Measurements from ENCODE around the gene LSM3.

Gene LSM3

DNA sequence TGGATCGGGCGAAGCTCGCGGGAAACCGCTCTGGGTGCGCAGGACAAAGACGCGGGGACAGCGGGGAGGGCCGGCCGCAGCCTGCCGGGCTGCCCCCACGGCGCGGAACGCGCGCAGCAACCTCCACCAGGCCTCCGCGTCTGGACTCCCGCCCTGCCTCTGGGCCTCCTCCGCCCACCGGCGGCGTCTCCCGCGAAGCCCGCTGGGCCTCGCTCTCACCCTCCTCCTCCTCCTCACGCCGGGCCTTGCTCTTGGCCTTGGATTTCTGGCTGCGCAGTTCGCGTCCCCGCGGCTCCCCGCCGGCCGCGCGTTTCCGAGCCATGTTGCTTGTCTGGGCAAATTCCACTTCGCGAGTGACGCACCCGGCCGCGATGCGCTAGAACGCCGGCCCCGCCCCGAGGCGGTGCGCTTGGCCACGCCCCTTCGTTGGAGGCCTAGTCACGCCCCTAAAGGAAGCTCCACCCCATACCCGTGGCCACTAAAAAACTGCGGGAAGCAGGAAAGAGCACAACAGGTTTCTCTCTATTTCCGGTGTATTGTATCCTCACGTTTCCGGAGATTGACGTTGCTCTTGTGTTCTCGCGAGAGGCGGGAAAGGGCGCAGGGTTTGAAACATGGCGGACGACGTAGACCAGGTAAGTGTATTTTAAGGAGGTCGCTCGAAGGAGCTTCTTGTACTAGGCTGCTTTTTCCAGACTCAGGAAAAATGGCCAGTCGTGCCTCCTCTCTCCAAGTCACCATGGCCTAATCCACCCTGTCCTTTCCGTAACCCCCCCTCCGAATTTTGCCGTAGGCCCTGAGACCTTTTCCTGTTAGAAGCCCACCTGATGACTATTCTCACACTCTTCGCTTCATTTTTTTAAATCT lies at the start of gene LSM3, which contains the start of gene XPC:
TSS of gene LSM3 (plus strand) at position 571 of the 867 bp plus-strand sequence. CDS start at position 615, 44 bp downstream.
TSS of gene XPC (minus strand) at position 355 of the 867 bp plus-strand sequence. CDS start at position 322, 33 bp downstream.
- DNase-seq, result peak; percentile 98

DNA sequence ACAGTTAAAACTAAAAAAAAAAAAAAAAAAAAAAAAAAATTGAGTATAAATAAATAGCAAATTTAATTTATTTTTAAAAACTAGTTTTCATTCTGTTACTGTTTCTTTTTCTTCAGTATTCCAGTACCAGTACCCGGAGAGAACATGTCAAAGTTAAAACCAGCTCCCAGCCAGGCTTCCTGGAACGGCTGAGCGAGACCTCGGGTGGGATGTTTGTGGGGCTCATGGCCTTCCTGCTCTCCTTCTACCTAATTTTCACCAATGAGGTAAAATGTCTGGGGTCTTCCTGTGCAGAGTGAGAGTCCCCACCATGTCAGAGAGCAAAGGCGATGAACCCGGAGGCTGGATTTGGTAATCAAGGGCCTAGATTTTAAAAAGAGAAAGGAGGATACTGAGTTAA lies 49.3 kb upstream of the LSM3 start:
- no peak for DNase-seq

DNA sequence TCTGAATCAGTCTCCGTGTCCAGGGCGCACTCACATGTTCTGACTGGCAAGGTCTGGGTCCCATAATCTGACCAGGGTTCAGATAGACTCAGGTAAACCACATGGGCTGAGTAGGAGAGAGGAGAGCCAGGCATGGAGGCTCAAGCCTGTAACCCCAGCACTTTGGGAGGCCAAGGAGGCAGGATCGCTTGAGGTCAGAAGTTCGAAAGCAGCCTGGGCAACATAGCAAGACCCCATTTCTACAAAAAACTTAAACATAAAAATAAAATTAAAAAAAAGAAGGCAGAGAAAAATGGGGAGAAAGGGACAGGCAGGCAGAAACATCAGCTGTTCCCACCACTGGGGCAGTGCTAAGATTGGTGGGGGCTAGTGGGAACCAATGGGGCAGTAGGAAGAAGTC lies 48.4 kb upstream of the LSM3 start:
- DNase-seq, result no peak

DNA sequence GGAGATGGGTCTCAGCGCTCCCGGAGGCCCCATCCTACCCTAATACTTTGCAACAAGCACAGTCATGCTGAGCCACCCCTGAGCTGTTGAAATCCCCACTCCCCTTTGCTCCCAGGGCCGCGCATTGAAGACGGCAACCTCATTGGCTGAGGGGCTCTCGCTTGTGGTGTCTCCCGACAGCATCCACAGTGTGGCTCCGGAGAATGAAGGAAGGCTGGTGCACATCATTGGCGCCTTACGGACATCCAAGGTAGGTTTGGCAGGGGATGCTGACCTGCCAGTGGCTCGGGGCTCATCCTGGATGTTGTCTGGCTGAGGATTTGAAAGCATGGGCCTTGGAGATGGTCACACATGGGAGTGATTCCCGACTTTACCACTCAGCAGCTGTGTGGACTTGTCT lies 47.9 kb upstream of the LSM3 start:
- no peak for DNase-seq

DNA sequence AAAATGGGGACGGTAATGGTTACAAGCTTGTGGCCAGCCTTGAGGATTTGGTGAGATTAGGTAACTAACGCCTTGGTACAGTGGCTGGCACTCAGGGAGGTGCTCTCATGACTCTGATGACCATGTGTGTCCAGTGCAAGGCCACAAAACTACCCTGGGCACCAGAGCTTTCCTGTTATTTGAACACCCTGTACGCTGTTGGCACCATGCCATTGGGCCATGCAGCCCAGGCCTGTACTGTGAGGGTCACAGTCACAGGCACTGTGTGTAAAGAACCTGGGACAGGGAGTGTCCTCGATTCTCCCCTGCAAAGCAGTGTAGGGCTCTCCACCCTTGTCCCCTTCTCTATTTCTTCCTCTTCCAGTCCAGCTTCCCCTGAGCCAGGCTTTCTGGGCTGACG lies 47.5 kb upstream of the LSM3 start:
- DNase-seq, result no peak

DNA sequence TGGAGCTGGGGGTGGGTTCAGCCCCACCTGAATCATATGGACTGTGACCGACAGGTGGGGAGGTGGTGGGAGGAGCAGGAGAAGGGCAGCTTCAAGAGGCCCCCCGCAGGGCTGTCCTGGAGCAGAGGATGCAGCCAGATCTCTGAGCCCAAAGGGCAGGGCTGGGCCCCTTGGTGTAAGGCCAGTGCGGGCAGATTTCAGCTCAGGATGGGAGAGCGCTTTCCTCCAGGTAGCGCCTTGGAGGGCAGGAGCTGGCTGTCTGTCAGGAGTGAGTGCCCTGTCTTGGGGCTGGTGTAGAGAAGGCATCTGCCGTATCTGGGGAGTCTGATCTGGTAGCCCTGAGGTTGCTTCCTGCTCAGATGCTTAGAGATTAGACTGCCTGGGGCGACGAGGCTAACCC lies 46.5 kb upstream of the LSM3 start:
- no peak for DNase-seq

DNA sequence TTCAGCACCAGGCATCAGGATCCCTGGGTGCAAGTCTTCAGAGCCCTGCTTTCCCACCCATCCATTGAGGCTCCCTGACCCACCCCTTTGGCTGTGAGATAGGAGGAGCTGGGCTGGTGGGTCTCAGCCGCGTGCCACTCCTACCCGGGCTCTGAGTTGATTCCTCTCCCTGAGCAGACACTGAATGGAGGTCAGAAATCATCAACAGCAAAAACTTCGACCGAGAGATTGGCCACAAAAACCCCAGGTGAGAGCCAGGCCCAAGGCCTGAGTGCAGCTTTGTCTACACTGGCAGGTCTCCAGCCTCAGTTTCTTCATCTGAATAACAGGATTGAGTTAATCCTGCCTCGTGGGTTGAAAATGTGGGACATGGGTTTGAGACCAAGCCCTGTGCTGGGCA lies 45.9 kb upstream of the LSM3 start:
- DNase-seq, result no peak

DNA sequence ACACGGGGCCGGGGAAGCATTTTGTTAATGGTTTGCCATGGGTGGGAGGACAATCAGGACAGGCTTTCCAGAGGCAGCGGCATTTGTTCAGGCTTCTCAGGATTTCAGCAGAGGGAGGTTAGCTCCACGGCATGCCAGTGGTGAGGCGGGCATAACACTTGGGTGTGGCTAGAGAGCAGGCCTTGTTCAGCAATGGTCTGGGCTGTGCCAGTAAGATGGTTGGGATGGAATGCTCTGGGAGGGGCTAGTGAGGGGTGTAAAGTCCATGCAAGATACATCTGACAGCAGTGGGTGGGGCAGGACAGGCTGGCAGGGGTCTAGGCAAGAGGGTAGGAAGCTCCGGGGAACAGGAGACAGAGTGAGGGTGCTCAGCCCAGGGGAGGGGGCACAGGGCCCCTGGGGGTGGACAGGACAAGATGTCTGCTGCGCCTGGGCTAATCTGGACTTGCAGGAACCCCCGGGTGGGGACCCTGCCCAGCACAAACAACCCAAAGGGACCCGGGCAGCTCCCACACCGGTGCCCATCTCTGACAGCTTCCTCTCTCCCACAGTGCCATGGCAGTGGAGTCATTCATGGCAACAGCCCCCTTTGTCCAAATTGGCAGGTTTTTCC lies 45.3 kb upstream of the LSM3 start:
- DNase-seq, result no peak

DNA sequence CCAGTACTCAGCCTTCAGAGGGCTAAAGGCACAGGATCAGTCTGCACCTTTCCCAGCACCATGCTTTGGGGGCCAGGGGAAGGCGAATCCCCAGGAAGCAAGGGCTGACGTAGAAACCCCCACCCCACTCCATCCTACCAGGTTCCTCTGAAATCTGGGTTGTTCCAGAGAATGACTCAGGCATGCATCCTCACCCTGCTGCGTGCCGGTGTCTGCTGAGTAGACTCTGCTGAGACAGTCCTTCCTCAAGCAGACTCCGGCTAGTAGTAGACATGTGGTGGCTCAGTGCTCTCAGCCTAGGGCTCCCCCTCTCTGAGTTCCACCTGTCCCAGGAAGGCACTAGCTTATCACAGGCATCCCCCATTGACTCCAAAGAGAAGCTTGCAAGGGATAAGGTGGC lies 44.7 kb upstream of the LSM3 start:
- no peak for DNase-seq

DNA sequence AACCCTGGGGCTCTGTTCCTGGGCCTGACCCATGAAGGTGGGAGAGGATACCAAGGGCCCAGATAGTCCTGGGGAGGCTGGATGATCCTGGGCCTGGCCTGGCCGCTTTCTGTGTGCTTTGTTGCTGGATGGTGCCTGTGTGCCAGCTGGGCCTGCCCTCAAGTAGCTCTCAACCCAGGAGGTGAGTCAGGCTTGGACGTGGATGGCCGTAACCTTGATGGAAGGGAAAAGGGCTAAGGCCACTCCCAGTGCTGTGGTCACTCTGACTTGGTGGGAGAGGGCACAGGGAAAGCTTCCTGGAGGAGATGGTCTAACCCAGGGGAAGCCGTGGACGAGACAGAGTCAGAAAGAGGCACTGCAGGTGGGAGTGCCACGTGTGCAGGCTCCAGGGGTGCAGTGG lies 44.3 kb upstream of the LSM3 start:
- DNase-seq, result no peak

DNA sequence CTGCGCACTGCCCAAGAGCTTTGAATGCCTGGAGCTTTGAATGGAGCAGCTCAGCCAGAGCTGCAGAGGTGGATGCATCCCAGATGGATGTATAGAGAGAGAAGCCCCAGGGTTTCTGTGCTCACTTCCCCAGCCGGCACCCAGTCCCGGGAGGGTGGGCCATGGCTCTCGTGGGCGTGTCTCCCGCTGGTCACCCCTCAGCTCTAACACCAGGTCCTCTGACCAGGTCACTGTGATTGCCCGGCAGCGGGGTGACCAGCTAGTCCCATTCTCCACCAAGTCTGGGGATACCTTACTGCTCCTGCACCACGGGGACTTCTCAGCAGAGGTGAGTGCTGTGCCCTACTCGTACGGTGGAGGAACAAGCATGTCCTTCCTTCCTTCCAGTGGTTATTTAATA lies 43.0 kb upstream of the LSM3 start:
- DNase-seq, result no peak

DNA sequence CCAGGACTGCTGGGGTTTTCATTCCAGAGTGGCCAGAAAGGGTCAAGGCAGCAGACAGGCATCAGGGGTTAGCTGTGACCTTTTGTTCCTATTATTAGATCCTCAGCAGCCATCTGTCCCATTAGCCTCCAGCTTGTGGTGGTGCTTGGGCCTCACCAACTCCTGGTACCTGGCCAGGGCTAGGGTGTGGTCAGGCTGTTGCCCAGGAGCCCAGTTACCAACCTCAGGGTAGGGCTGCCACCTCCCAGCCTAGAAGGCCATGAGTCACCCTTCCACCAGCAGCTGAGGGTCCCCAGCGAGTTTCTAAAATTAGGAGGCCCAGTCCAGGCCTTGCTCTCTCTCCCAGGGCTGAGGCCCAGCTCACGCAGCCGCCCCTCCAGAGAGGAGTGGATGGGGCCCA lies 41.6 kb upstream of the LSM3 start:
- DNase-seq, result no peak

DNA sequence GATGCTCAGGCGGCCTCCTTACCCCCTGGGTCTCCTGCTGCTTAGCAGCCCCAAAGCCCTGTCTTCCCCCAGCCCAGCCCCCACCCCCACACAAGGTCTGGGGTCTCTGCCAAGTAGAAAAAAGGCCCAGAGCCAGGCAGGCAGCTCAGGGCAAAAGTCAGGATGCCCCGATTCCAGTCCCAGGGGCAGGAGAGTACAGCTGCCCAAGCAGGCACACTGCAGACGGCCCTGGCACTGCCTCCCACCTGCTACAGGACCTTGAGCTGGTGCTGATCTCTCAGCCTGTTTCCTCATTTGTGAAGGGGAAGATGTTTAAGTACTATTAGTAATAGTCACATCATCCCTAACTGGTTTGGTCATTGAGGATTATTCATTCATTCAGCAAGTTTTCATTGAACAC lies 41.2 kb upstream of the LSM3 start:
- no peak for DNase-seq

DNA sequence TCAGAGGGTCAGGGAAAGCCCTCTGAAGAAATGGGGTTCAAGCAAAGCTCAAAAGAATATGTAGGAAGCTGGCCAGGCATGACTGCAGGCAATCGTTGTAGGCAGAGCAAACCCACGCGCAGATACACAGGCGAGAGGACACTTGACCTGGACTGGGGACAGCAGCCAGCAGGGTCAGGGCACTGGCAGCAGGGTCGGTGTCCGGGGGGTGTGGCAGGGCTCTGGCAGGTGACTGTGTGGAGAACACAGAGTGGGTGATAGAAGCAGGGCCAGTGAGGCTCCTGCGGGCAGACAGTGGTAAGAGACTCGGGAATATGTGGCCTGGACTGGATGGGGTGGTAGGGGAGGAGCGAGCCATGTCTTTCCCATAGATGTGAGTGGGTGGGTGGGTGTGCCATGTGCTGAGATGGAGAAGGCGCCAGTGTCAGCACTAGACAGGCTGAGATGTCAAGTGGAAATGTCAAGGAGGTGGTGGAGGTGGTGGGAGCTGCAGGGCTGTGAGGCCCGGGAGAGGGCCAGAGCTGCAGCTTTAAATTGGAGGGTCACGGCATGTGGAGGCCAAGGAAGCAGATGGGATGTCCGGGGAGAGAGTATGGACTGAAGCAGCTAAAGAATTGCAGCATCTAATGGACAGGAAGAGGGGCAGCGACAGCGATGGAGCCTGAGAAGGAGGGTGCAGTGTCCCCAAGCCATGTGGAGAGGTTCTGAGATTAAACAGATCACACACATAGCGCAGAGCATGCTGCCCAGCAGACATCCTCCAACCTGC lies 40.3 kb upstream of the LSM3 start:
- DNase-seq, result no peak

DNA sequence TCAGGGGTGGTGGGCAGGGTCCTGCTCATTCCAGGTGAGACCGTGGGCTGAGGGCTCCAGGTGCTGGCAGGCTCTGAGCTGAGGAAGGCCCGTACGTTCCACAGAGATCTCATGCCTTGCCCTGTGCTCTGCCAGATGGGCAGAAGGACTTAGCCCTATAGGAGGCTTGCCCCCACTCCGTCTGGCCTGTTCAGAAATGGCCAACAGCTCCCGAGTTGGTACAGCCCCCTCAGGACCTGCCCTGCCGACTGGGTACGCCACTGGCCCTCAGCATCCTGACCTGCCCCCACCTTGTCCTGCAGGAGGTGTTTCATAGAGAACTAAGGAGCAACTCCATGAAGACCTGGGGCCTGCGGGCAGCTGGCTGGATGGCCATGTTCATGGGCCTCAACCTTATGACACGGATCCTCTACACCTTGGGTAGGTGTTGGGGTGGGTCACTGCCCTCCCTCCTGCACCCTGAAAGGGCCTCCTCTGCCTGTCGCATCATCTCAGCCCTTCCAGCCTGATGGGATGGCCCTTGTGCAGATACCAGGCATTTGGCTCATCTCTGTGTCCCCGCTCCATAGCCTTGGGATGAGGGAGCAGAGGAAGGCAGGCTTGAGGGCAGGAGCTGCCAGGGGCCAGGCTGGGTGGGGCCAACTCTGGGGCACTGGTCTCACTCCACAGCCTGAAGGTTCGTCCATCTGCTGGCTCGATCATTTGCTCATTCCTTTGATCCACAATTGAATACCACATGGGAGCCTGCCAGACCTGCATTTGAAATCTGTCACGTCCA lies 39.5 kb upstream of the LSM3 start:
- no peak for DNase-seq

DNA sequence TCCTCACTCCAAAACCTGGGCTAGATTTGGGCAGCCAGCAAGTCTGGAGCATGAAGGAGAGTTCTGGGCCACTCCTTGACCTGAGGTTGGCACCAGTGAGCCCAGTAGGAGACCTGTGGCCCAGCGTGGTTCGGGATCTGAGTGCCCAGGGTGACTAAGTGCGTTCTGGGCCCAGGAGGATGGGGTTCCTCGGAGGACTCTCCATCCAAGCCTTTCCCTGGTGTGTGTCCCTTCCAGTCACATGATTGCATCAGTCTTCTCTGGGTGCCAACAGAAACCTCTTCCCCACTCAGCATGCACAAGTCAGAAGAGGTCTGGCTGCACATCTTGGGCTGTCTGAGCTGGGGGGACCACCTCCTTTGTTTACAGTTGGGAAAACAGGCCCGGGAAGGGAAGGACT lies 38.8 kb upstream of the LSM3 start:
- no peak for DNase-seq

DNA sequence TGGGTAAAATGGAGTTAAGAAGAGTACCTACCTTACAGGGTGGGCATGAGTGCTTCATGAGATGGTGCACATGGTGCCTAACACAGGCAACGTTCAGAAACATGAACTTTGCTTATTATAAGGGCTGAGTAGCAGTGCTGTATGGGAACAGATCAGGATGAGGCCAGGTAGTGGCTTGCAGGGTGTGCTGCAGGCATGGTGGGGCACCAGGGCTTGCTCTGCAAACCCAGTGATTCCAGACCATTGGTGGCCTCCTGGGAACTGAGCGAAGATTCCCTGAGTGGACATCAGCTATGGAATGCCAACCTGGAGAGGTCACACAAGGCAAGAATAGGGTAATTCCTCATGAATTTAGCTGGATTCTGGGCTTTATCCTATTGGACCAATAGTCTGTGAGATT lies 37.9 kb upstream of the LSM3 start:
- no peak for DNase-seq

DNA sequence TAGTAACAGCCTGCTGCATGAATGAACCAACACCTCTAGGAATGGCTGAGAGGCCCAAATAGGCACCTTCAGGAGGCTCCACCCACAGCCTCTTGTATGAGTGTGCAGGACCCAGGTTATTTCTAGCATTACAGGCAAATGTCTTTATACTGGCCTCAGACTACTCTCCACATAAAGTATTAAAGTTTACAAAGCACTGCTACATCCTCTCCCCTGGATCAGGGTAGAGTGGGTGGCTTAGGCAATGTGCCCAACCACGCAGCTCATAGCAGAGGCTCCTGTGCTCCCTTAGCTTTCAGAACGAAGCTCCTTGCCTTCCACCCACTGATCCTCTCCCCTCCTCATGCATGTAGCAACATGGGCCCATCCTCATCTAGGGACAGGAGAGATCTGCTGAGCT lies 37.5 kb upstream of the LSM3 start:
- DNase-seq, result no peak

DNA sequence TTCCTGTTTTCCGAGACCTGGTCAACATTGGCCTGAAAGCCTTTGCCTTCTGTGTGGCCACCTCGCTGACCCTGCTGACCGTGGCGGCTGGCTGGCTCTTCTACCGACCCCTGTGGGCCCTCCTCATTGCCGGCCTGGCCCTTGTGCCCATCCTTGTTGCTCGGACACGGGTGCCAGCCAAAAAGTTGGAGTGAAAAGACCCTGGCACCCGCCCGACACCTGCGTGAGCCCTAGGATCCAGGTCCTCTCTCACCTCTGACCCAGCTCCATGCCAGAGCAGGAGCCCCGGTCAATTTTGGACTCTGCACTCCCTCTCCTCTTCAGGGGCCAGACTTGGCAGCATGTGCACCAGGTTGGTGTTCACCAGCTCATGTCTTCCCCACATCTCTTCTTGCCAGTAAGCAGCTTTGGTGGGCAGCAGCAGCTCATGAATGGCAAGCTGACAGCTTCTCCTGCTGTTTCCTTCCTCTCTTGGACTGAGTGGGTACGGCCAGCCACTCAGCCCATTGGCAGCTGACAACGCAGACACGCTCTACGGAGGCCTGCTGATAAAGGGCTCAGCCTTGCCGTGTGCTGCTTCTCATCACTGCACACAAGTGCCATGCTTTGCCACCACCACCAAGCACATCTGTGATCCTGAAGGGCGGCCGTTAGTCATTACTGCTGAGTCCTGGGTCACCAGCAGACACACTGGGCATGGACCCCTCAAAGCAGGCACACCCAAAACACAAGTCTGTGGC lies 36.8 kb upstream of the LSM3 start:
- DNase-seq, result no peak

DNA sequence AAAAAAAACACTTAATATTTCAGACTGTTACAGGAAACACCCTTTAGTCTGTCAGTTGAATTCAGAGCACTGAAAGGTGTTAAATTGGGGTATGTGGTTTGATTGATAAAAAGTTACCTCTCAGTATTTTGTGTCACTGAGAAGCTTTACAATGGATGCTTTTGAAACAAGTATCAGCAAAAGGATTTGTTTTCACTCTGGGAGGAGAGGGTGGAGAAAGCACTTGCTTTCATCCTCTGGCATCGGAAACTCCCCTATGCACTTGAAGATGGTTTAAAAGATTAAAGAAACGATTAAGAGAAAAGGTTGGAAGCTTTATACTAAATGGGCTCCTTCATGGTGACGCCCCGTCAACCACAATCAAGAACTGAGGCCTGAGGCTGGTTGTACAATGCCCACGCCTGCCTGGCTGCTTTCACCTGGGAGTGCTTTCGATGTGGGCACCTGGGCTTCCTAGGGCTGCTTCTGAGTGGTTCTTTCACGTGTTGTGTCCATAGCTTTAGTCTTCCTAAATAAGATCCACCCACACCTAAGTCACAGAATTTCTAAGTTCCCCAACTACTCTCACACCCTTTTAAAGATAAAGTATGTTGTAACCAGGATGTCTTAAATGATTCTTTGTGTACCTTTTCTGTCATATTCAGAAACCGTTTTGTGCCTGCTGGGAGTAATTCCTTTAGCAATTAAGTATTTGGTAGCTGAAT lies 35.9 kb upstream of the LSM3 start:
- no peak for DNase-seq
